GM23338 (cell line): ENCODE data around the gene SLC7A6. TPM values are rescaled to one million over a fixed set of nuclear protein-coding genes. Genes with fewer than 3 reads are reported as not detected.

Experiments
- ATAC-seq: fragments of 200-7000 bp; cut with Tn5 transposase; 3 replicates; pipeline ENCODE4 v1.9.1; 2020
- DNase-seq: peaks from one replicate; pipeline ENCODE4 v3.0.0-alpha.2; 2015; ENCODE audit warnings: low spot score
- H2AFZ ChIP-seq: fragments of 200-600 bp; sonication (generic); 2 replicates; pipeline ENCODE4 v1.8.0; 2016; ENCODE audit warnings: antibody characterized with exemption, mild to moderate bottlenecking, moderate library complexity
- H3F3A ChIP-seq: fragments of 200-600 bp; sonication (generic); replicated peaks from 2 replicates; pipeline ENCODE4 v1.8.0; 2017; ENCODE audit warnings: antibody characterized with exemption, mixed run types, low read depth
- H3K27ac ChIP-seq: fragments of 200-600 bp; sonication (generic); 2 replicates; pipeline ENCODE4 v1.6.1; 2016; ENCODE audit warnings: low read depth
- H3K27me3 ChIP-seq: fragments of 200-600 bp; sonication (generic); 2 replicates; pipeline ENCODE4 v1.8.0; 2016; ENCODE audit warnings: mild to moderate bottlenecking, mixed run types, moderate library complexity; ENCODE audit not compliant: insufficient read depth
- H3K36me3 ChIP-seq: fragments of 200-600 bp; sonication (generic); 2 replicates; pipeline ENCODE4 v1.8.0; 2016; ENCODE audit warnings: mild to moderate bottlenecking; ENCODE audit not compliant: insufficient read depth
- H3K4me1 ChIP-seq: fragments of 200-600 bp; sonication (generic); 2 replicates; pipeline ENCODE4 v1.8.0; 2016; ENCODE audit warnings: mild to moderate bottlenecking, moderate library complexity; ENCODE audit not compliant: insufficient read depth
- H3K4me2 ChIP-seq: fragments of 200-600 bp; sonication (generic); 2 replicates; pipeline ENCODE4 v1.7.1; 2017; ENCODE audit warnings: mixed run types
- H3K4me3 ChIP-seq: fragments of 200-600 bp; sonication (generic); 2 replicates; pipeline ENCODE4 v1.6.1; 2016; ENCODE audit warnings: mixed run types
- H3K79me2 ChIP-seq: fragments of 200-600 bp; sonication (generic); replicated peaks from 2 replicates; pipeline ENCODE4 v1.8.0; 2017; ENCODE audit warnings: mild to moderate bottlenecking; ENCODE audit not compliant: insufficient read depth
- H3K9me2 ChIP-seq: fragments of 200-600 bp; sonication (generic); 2 replicates; pipeline ENCODE4 v1.8.0; 2017; ENCODE audit not compliant: insufficient read depth
- H4K20me1 ChIP-seq: fragments of 200-600 bp; sonication (generic); replicated peaks from 2 replicates; pipeline ENCODE4 v1.8.0; 2017; ENCODE audit warnings: mild to moderate bottlenecking; ENCODE audit not compliant: insufficient read depth
- H3K27ac Mint-ChIP-seq: 2 replicates; pipeline ENCODE4 v1.8.0; 2020; ENCODE audit warnings: inconsistent platforms, mild to moderate bottlenecking, moderate library complexity, mixed read lengths
- H3K27me3 Mint-ChIP-seq: 3 replicates; pipeline ENCODE4 v1.8.0; 2022; ENCODE audit warnings: low read depth, mild to moderate bottlenecking, moderate library complexity, mixed read lengths, inconsistent platforms; ENCODE audit not compliant: insufficient read depth, poor library complexity
- H3K36me3 Mint-ChIP-seq: 3 replicates; pipeline ENCODE4 v1.8.0; 2021; ENCODE audit warnings: low read depth, mild to moderate bottlenecking, inconsistent platforms, moderate library complexity, mixed read lengths
- H3K4me1 Mint-ChIP-seq: 3 replicates; pipeline ENCODE4 v1.8.0; 2020; ENCODE audit warnings: mild to moderate bottlenecking, inconsistent platforms, mixed read lengths
- H3K4me3 Mint-ChIP-seq: 3 replicates; pipeline ENCODE4 v1.8.0; 2021; ENCODE audit warnings: moderate library complexity, mild to moderate bottlenecking, inconsistent platforms, mixed read lengths
- H3K9me3 Mint-ChIP-seq: 3 replicates; pipeline ENCODE4 v1.8.0; 2020; ENCODE audit warnings: moderate library complexity, mild to moderate bottlenecking, inconsistent platforms, mixed read lengths
- CREB1 ChIP-seq: fragments of 250-450 bp; sonication (Bioruptor Pico); IDR thresholded peaks from 2 replicates; pipeline ENCODE4 v1.5.0; 2020; ENCODE audit warnings: low read depth, mild to moderate bottlenecking, moderate library complexity
- CTCF ChIP-seq, 2 experiments: fragments of 200-600 bp in 1 of 2; sonication (generic) in 1 of 2; conservative IDR thresholded peaks; 2 replicates each; pipeline versions ENCODE4 v1.5.1 to v1.6.1; 2016 to 2017; ENCODE audit warnings: antibody characterized with exemption in 2 of 2, low read depth in 2 of 2, mild to moderate bottlenecking in 2 of 2, moderate library complexity in 1 of 2
- JUNB ChIP-seq: IDR thresholded peaks from one replicate; pipeline ENCODE4 v1.6.1; 2016; ENCODE audit warnings: antibody characterized with exemption; ENCODE audit not compliant: unreplicated experiment
- NANOG ChIP-seq: IDR thresholded peaks from 2 replicates; pipeline ENCODE4 v1.6.1; 2016; ENCODE audit warnings: antibody characterized with exemption, borderline replicate concordance
- POLR2AphosphoS5 ChIP-seq: IDR thresholded peaks from 2 replicates; pipeline ENCODE4 v1.6.1; 2016; ENCODE audit warnings: antibody characterized with exemption, low read depth
- REST ChIP-seq: IDR thresholded peaks from one replicate; pipeline ENCODE4 v1.6.1; 2018; ENCODE audit warnings: antibody characterized with exemption; ENCODE audit not compliant: unreplicated experiment
- ZNF114 ChIP-seq: fragments of 250-450 bp; sonication (Bioruptor Pico); IDR thresholded peaks from 2 replicates; pipeline ENCODE4 v1.5.0; 2020; ENCODE audit warnings: mild to moderate bottlenecking, moderate library complexity
- ZNF331 ChIP-seq: fragments of 250-450 bp; sonication (Bioruptor Pico); IDR thresholded peaks from 2 replicates; pipeline ENCODE4 v1.5.0; 2020; ENCODE audit warnings: low read depth, mild to moderate bottlenecking, moderate library complexity
- ZNF462 ChIP-seq: fragments of 250-450 bp; sonication (Bioruptor Pico); IDR thresholded peaks from 2 replicates; pipeline ENCODE4 v1.5.0; 2020; ENCODE audit warnings: mild to moderate bottlenecking, moderate library complexity
- polyA plus RNA-seq: library from polyadenylated mRNA; unstranded; fragments of >200 nt; fragmentation: Nextera tagmentation; extraction: Ambion mirVana; gene quantifications from 2 replicates; pipeline ENCODE4 v1.2.1, GENCODE V29; 2016
- total RNA-seq: library from RNA; depleted of rRNA; stranded (reverse); fragments of >200 nt; shearing (Covaris generic); gene quantifications from 2 replicates; pipeline ENCODE4 v1.2.3, GENCODE V29; 2014

SLC7A6 gene
- total and polyA plus RNA-seq, 2 experiments from 2014 or later = 16.6 to 30.9 TPM

- no peak for TF ChIP-seq ZNF462
- no peak for TF ChIP-seq CREB1 (CRISPR knock-in tag)
- TF ChIP-seq JUNB = no peak
- no peak for TF ChIP-seq REST
- no peak for TF ChIP-seq ZNF331
These were observed 10.1 kb downstream of the SLC7A6 start (continued) for GRCh38 chr16:68274441-68274840.

DNA sequence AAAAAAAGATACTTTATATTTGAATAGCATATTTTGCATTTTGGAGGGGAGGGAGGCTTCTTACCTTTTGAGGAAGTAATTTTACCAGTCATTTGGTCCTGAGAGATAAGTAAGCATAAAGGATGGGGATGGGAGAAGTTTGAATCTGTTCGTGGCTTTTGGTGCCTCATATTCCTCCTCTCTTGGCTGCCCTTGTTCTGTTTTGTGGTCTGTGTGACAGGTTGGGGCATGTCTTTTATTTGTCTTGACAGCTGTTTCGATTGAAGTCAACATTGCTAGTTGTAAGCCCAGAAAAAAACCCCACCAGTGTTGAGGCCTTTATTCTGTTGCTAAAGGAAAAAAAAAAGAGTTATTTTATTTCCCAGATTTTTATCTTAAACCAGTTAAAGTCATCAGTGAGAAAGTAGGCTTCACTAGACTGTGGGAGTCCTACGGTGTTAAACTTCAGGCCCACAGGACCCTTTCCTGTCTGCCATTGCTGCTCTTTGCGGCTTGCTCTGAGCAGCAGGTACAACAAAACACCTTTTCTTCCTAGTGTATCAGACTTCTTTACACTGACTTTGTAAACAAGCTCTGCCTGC lies 11.4 kb downstream of the SLC7A6 start:
- H3K27me3 ChIP-seq = no peaks in the 10 kb centered on the region
- H3K4me3 ChIP-seq = no peak overlapping the region
- H4K20me1 ChIP-seq = peaks cover 8% of the 10 kb centered on the region
- Mint-ChIP-seq H3K27me3 (peaks cover 5% of the 10 kb centered on the region), H3K4me3 (no peak overlapping the region), H3K36me3 (peaks cover 38% of the 10 kb centered on the region), H3K4me1 (no peaks in the 10 kb centered on the region), H3K9me3 (no peaks in the 10 kb centered on the region; the same call in 2 of the 3 replicates), H3K27ac (no peak overlapping the region)
- no peak overlapping the region for H2AFZ ChIP-seq
- H3K27ac ChIP-seq = peak overlapping the region; percentile 62; the same call in 1 of the 2 replicates
- peaks cover 5% of the 10 kb centered on the region; the same call in 1 of the 2 replicates for H3F3A ChIP-seq
- no peak for DNase-seq
- H3K4me2 ChIP-seq = no peak overlapping the region
- no peaks in the 10 kb centered on the region for H3K36me3 ChIP-seq
- ATAC-seq = no peak
- H3K79me2 ChIP-seq = peaks cover 23% of the 10 kb centered on the region
- H3K4me1 ChIP-seq = peaks cover 5% of the 10 kb centered on the region; the same call in 1 of the 2 replicates
- no peaks in the 10 kb centered on the region for H3K9me2 ChIP-seq
- no peak for TF ChIP-seq NANOG
- no peak for TF ChIP-seq ZNF114 (CRISPR knock-in tag)
- no peak for TF ChIP-seq POLR2AphosphoS5
- TF ChIP-seq ZNF331 = no peak
- TF ChIP-seq REST = no peak
- no peak for TF ChIP-seq CTCF (conservative IDR thresholded peaks at IDR 0.05; ENCODE audit: low read depth in 2 of 2)
- no peak for TF ChIP-seq JUNB
